Activated gamma-delta T cell treated with Interleukin-2 at 50 U/mL for 16 hours (primary cell): ENCODE measurements around the gene CETN1.

Experiments used
- DNase-seq: peaks from one replicate; pipeline ENCODE4 v3.0.0-alpha.2; 2020

CETN1 gene

GRCh38 chr18:627231-627630 lies 47.1 kb downstream of the CETN1 start:
- DNase-seq: no peak

- no peak for DNase-seq
These were observed 49.3 kb downstream of the CETN1 start for GRCh38 chr18:629269-630150.

GRCh38 chr18:631560-631959 lies 51.4 kb downstream of the CETN1 start:
- DNase-seq: no peak
